Smooth muscle cell (in vitro differentiated cells): ENCODE data around the gene UGT2B15. TPM values are rescaled to one million over a fixed set of nuclear protein-coding genes. Genes with fewer than 3 reads are reported as not detected.

Source experiments
- DNase-seq: peaks from one replicate; lab custom pipeline; 2025; ENCODE audit not compliant: unreplicated experiment; lab: John Stamatoyannopoulos, UW
- H2AFZ ChIP-seq: fragments of 200-600 bp; sonication (generic); 2 replicates; pipeline ENCODE4 v1.6.0; 2016; ENCODE audit warnings: antibody characterized with exemption, low read depth, mild to moderate bottlenecking
- H3F3A ChIP-seq: fragments of 200-600 bp; sonication (generic); 2 replicates; pipeline ENCODE4 v1.6.0; 2017; ENCODE audit warnings: antibody characterized with exemption, low read depth
- H3K27ac ChIP-seq: fragments of 200-600 bp; sonication (generic); 2 replicates; pipeline ENCODE4 v1.5.1; 2016; ENCODE audit warnings: low read depth, mild to moderate bottlenecking
- H3K27me3 ChIP-seq: fragments of 200-600 bp; sonication (generic); 2 replicates; pipeline ENCODE4 v1.6.1; 2016; ENCODE audit warnings: low read depth, mild to moderate bottlenecking
- H3K36me3 ChIP-seq: fragments of 200-600 bp; sonication (generic); 2 replicates; pipeline ENCODE4 v1.5.1; 2016; ENCODE audit warnings: low read depth
- H3K4me1 ChIP-seq: fragments of 200-600 bp; sonication (generic); 2 replicates; pipeline ENCODE4 v1.5.1; 2016; ENCODE audit warnings: low read depth
- H3K4me2 ChIP-seq: fragments of 200-600 bp; sonication (generic); 2 replicates; pipeline ENCODE4 v1.6.0; 2016; ENCODE audit warnings: mild to moderate bottlenecking
- H3K4me3 ChIP-seq: fragments of 200-600 bp; sonication (generic); 2 replicates; pipeline ENCODE4 v1.5.1; 2016; ENCODE audit warnings: mild to moderate bottlenecking
- H3K79me2 ChIP-seq: fragments of 200-600 bp; sonication (generic); 2 replicates; pipeline ENCODE4 v1.6.0; 2016; ENCODE audit warnings: low read depth, mild to moderate bottlenecking
- H3K9ac ChIP-seq: fragments of 200-600 bp; sonication (generic); 2 replicates; pipeline ENCODE4 v1.6.0; 2016; ENCODE audit warnings: low read depth
- H3K9me3 ChIP-seq: fragments of 200-600 bp; sonication (generic); replicated peaks from 2 replicates; pipeline ENCODE4 v1.5.1; 2016; ENCODE audit warnings: low read depth
- H4K20me1 ChIP-seq: fragments of 200-600 bp; sonication (generic); 2 replicates; pipeline ENCODE4 v1.6.0; 2016; ENCODE audit warnings: low read depth
- CTCF ChIP-seq: fragments of 200-600 bp; sonication (generic); IDR thresholded peaks from 2 replicates; pipeline ENCODE4 v1.5.1; 2017; ENCODE audit warnings: borderline replicate concordance, mild to moderate bottlenecking, antibody characterized with exemption; ENCODE audit not compliant: insufficient read depth, poor library complexity, severe bottlenecking
- WGBS: methylation state at CpG from one replicate; pipeline ENCODE4 v1.1.7; 2016; ENCODE audit warnings: low lambda C conversion rate; 5-methylcytosine and 5-hydroxymethylcytosine counted together
- polyA plus RNA-seq: library from polyadenylated mRNA; unstranded; fragments of >200 nt; fragmentation: Nextera tagmentation; extraction: Ambion mirVana; gene quantifications from 2 replicates; pipeline ENCODE4 v1.2.1, GENCODE V29; 2016
- total RNA-seq: library from RNA; depleted of rRNA; stranded (reverse); fragments of >200 nt; gene quantifications from 2 replicates; pipeline ENCODE4 v1.2.3, GENCODE V29; 2014

UGT2B15 gene
- total and polyA plus RNA-seq, 2 experiments from 2014 or later: not detected

- no peak for DNase-seq
- H4K20me1 ChIP-seq: no peaks in the 10 kb centered on the region
- WGBS: 88% methylated on average over 1 of the region's 1 CpG
Observed at GRCh38 chr4:68606240-68606639, 64.2 kb downstream of the UGT2B15 start.

GRCh38 chr4:68599150-68599549 is 71.3 kb downstream of the UGT2B15 start:
- no peak overlapping the region for H3K9ac ChIP-seq
- DNase-seq: no peak
- H4K20me1 ChIP-seq: no peaks in the 10 kb centered on the region
- H2AFZ ChIP-seq: no peak overlapping the region
- no peak overlapping the region for H3K27ac ChIP-seq
- no peaks in the 10 kb centered on the region for H3F3A ChIP-seq
- H3K27me3 ChIP-seq: no peaks in the 10 kb centered on the region
- WGBS: 55% methylated on average over 3 of the region's 3 CpGs
- no peak for TF ChIP-seq CTCF
- H3K4me3 ChIP-seq: no peak overlapping the region
- no peaks in the 10 kb centered on the region for H3K79me2 ChIP-seq
- H3K4me1 ChIP-seq: no peaks in the 10 kb centered on the region
- no peaks in the 10 kb centered on the region for H3K36me3 ChIP-seq
- no peak overlapping the region for H3K4me2 ChIP-seq
- H3K9me3 ChIP-seq: no peaks in the 10 kb centered on the region

More at GRCh38 chr4:68606240-68606639, 64.2 kb downstream of the UGT2B15 start:
- H3K27me3 ChIP-seq: no peaks in the 10 kb centered on the region
- H3K4me3 ChIP-seq: no peak overlapping the region
- H2AFZ ChIP-seq: no peak overlapping the region
- H3K36me3 ChIP-seq: no peaks in the 10 kb centered on the region
- no peak for TF ChIP-seq CTCF
- H3F3A ChIP-seq: no peaks in the 10 kb centered on the region
- H3K9me3 ChIP-seq: no peaks in the 10 kb centered on the region
- no peak overlapping the region for H3K9ac ChIP-seq
- no peak overlapping the region for H3K4me2 ChIP-seq
- H3K27ac ChIP-seq: no peak overlapping the region
- no peaks in the 10 kb centered on the region for H3K4me1 ChIP-seq
- H3K79me2 ChIP-seq: no peaks in the 10 kb centered on the region

GRCh38 chr4:68597482-68597881 is 73.0 kb downstream of the UGT2B15 start:
- H3K9ac ChIP-seq: no peak overlapping the region

More at GRCh38 chr4:68597482-68597881, 73.0 kb downstream of the UGT2B15 start:
- no peaks in the 10 kb centered on the region for H3F3A ChIP-seq
- H3K36me3 ChIP-seq: no peaks in the 10 kb centered on the region
- no peaks in the 10 kb centered on the region for H3K79me2 ChIP-seq
- TF ChIP-seq CTCF: no peak
- H3K4me1 ChIP-seq: no peaks in the 10 kb centered on the region
- H3K27ac ChIP-seq: no peak overlapping the region
- no peak overlapping the region for H3K4me3 ChIP-seq
- no peak overlapping the region for H2AFZ ChIP-seq
- H4K20me1 ChIP-seq: no peaks in the 10 kb centered on the region
- no peak for DNase-seq
- no peak overlapping the region for H3K4me2 ChIP-seq
- no peaks in the 10 kb centered on the region for H3K27me3 ChIP-seq
- no peaks in the 10 kb centered on the region for H3K9me3 ChIP-seq
- 91% methylated on average over 2 of the region's 2 CpGs for WGBS

Other genes starting within 250 kb of the UGT2B15 start
- gene TMPRSS11E, start 223.2 kb downstream of the UGT2B15 start, total RNA-seq: 14.7 and 18.2 TPM in 2 replicates
- 1.0 and 4.5 TPM in 2 replicates for gene TMPRSS11E, start 223.2 kb downstream of the UGT2B15 start, polyA plus RNA-seq
- gene UGT2B17, start 94.3 kb downstream of the UGT2B15 start, total RNA-seq: not detected in 2 replicates
- gene UGT2B17, start 94.3 kb downstream of the UGT2B15 start, polyA plus RNA-seq: not detected in 2 replicates
- gene UGT2B10, start 145.3 kb upstream of the UGT2B15 start, total RNA-seq: not detected in 2 replicates
- gene UGT2B10, start 145.3 kb upstream of the UGT2B15 start, polyA plus RNA-seq: not detected in 2 replicates